SK-N-SH treated with all-trans-retinoic acid at 6 μM for 48 hours (cell line): ENCODE data around the gene NEUROG1.

Experiments used
- ATAC-seq: fragments of 200-7000 bp; cut with Tn5 transposase; 3 replicates; pipeline ENCODE4 v1.9.1; 2020; ENCODE audit warnings: mild to moderate bottlenecking, moderate library complexity
- ARNTL ChIP-seq: fragments of 450-650 bp; formaldehyde crosslinking; IDR thresholded peaks from 2 replicates; pipeline ENCODE4 v1.5.0; 2020; ENCODE audit warnings: low read depth, mild to moderate bottlenecking, moderate library complexity, borderline replicate concordance
- BACH2 ChIP-seq: fragments of 250-450 bp; sonication (Bioruptor Pico); IDR thresholded peaks from 2 replicates; pipeline ENCODE4 v1.9.0; 2021; ENCODE audit warnings: mild to moderate bottlenecking, borderline replicate concordance
- CREB5 ChIP-seq: fragments of 250-450 bp; sonication (Bioruptor Pico); IDR thresholded peaks from 2 replicates; pipeline ENCODE4 v1.5.1; 2020; ENCODE audit warnings: low read depth, mild to moderate bottlenecking, moderate library complexity
- CSDC2 ChIP-seq: fragments of 250-450 bp; sonication (Bioruptor Pico); IDR thresholded peaks from 2 replicates; pipeline ENCODE4 v1.5.0; 2020; ENCODE audit warnings: mild to moderate bottlenecking, moderate library complexity
- CSRNP3 ChIP-seq: fragments of 250-450 bp; sonication (Bioruptor Pico); IDR thresholded peaks from 2 replicates; pipeline ENCODE4 v1.5.1; 2021; ENCODE audit warnings: mild to moderate bottlenecking, moderate library complexity
- ISL1 ChIP-seq: fragments of 250-450 bp; sonication (Bioruptor Pico); IDR thresholded peaks from 2 replicates; pipeline ENCODE4 v2.1.2; 2022; ENCODE audit warnings: mild to moderate bottlenecking, moderate library complexity
- OSR1 ChIP-seq: fragments of 250-450 bp; sonication (Bioruptor Pico); IDR thresholded peaks from 2 replicates; pipeline ENCODE4 v1.8.0; 2022; ENCODE audit warnings: moderate library complexity, mild to moderate bottlenecking, inconsistent platforms
- PPARA ChIP-seq: fragments of 250-450 bp; sonication (Bioruptor Pico); IDR thresholded peaks from 2 replicates; pipeline ENCODE4 v1.5.0; 2020; ENCODE audit warnings: mild to moderate bottlenecking, borderline replicate concordance
- RARB ChIP-seq: fragments of 250-450 bp; sonication (Bioruptor Pico); IDR thresholded peaks from 2 replicates; pipeline ENCODE4 v1.8.0; 2021; ENCODE audit warnings: mild to moderate bottlenecking, moderate library complexity
- SNAI2 ChIP-seq: fragments of 250-450 bp; sonication (Bioruptor Pico); IDR thresholded peaks from 2 replicates; pipeline ENCODE4 v1.5.0; 2020; ENCODE audit warnings: mild to moderate bottlenecking, moderate library complexity
- TCF4 ChIP-seq: fragments of 250-450 bp; sonication (Bioruptor Pico); IDR thresholded peaks from 2 replicates; pipeline ENCODE4 v1.8.0; 2021; ENCODE audit warnings: mild to moderate bottlenecking, moderate library complexity, borderline replicate concordance
- TOX ChIP-seq: fragments of 250-450 bp; sonication (Bioruptor Pico); IDR thresholded peaks from 2 replicates; pipeline ENCODE4 v1.8.0; 2021; ENCODE audit warnings: mild to moderate bottlenecking, moderate library complexity, borderline replicate concordance
- TSHZ2 ChIP-seq: fragments of 250-450 bp; sonication (Bioruptor Pico); IDR thresholded peaks from 2 replicates; pipeline ENCODE4 v1.5.0; 2020; ENCODE audit warnings: mild to moderate bottlenecking, moderate library complexity
- ZC3H10 ChIP-seq: fragments of 250-450 bp; sonication (Bioruptor Pico); IDR thresholded peaks from 2 replicates; pipeline ENCODE4 v1.5.1; 2021; ENCODE audit warnings: mild to moderate bottlenecking, moderate library complexity
- ZFP30 ChIP-seq: fragments of 450-650 bp; formaldehyde crosslinking; IDR thresholded peaks from 2 replicates; pipeline ENCODE4 v1.5.0; 2022; ENCODE audit warnings: mild to moderate bottlenecking, moderate library complexity
- ZNF70 ChIP-seq: fragments of 450-650 bp; formaldehyde crosslinking; IDR thresholded peaks from 2 replicates; pipeline ENCODE4 v1.5.0; 2020; ENCODE audit warnings: mild to moderate bottlenecking, moderate library complexity
- ZNF8 ChIP-seq: fragments of 450-650 bp; formaldehyde crosslinking; IDR thresholded peaks from 2 replicates; pipeline ENCODE4 v1.5.0; 2020; ENCODE audit warnings: mild to moderate bottlenecking, moderate library complexity
- TF ChIP-seq, protein P1 (sequence below): fragments of 250-450 bp; sonication (Bioruptor Pico); IDR thresholded peaks from 2 replicates; pipeline ENCODE4 v1.8.0; 2020; ENCODE audit warnings: mild to moderate bottlenecking, moderate library complexity, borderline replicate concordance

Gene NEUROG1

GRCh38 chr5:135571066-135571609 is 35.4 kb upstream of the NEUROG1 start:
- TF ChIP-seq TOX (no peak), ZNF70 (no peak), SNAI2 (CRISPR knock-in tag) (no peak), RARB (CRISPR knock-in tag) (no peak), ISL1 (CRISPR knock-in tag) (no peak), ARNTL (CRISPR knock-in tag) (no peak), CSRNP3 (no peak), ZNF8 (CRISPR knock-in tag) (no peak), TCF4 (no peak), PPARA (no peak), TSHZ2 (CRISPR knock-in tag) (no peak), BACH2 (CRISPR knock-in tag) (no peak), CREB5 (CRISPR knock-in tag) (no peak)
- TF ChIP-seq, protein P1, sequence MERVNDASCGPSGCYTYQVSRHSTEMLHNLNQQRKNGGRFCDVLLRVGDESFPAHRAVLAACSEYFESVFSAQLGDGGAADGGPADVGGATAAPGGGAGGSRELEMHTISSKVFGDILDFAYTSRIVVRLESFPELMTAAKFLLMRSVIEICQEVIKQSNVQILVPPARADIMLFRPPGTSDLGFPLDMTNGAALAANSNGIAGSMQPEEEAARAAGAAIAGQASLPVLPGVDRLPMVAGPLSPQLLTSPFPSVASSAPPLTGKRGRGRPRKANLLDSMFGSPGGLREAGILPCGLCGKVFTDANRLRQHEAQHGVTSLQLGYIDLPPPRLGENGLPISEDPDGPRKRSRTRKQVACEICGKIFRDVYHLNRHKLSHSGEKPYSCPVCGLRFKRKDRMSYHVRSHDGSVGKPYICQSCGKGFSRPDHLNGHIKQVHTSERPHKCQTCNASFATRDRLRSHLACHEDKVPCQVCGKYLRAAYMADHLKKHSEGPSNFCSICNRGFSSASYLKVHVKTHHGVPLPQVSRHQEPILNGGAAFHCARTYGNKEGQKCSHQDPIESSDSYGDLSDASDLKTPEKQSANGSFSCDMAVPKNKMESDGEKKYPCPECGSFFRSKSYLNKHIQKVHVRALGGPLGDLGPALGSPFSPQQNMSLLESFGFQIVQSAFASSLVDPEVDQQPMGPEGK (CRISPR knock-in tag) = no peak
- ATAC-seq = no peak

- no peak for ATAC-seq
- no peak for TF ChIP-seq CSRNP3
- TF ChIP-seq, protein P1 (CRISPR knock-in tag) = no peak
- no peak for TF ChIP-seq ZC3H10 (CRISPR knock-in tag)
- no peak for TF ChIP-seq ISL1 (CRISPR knock-in tag)
- no peak for TF ChIP-seq PPARA
- no peak for TF ChIP-seq ZNF8 (CRISPR knock-in tag)
- TF ChIP-seq RARB (CRISPR knock-in tag) = no peak
- no peak for TF ChIP-seq ZNF70
- no peak for TF ChIP-seq TOX
- no peak for TF ChIP-seq ZFP30 (CRISPR knock-in tag)
- no peak for TF ChIP-seq TSHZ2 (CRISPR knock-in tag)
- no peak for TF ChIP-seq CSDC2
- TF ChIP-seq SNAI2 (CRISPR knock-in tag) = no peak
- no peak for TF ChIP-seq OSR1 (CRISPR knock-in tag)
- TF ChIP-seq BACH2 (CRISPR knock-in tag) = no peak
- TF ChIP-seq CREB5 (CRISPR knock-in tag) = no peak
These were observed 34.6 kb upstream of the NEUROG1 start for GRCh38 chr5:135570453-135570764.
